Adipocyte (in vitro differentiated cells): ENCODE data around the gene LCLAT1.

Experiments
- DNase-seq: peaks from one replicate; pipeline ENCODE4 v3.0.0-alpha.2; 2015; ENCODE audit warnings: low read depth
- H3K27me3 ChIP-seq: replicated peaks from 2 replicates; pipeline ENCODE4 v1.7.0; 2013; ENCODE audit warnings: mild to moderate bottlenecking, low read length, moderate library complexity; ENCODE audit not compliant: control insufficient read depth, insufficient read depth
- H3K36me3 ChIP-seq: 2 replicates; pipeline ENCODE4 v1.7.0; 2013; ENCODE audit warnings: low read length, mild to moderate bottlenecking, moderate library complexity; ENCODE audit not compliant: control insufficient read depth, insufficient read depth, severe bottlenecking
- H3K4me1 ChIP-seq: 2 replicates; pipeline ENCODE4 v1.7.0; 2013; ENCODE audit warnings: mild to moderate bottlenecking, low read length, moderate library complexity; ENCODE audit not compliant: control insufficient read depth, insufficient read depth
- H3K4me3 ChIP-seq: 2 replicates; pipeline ENCODE4 v1.7.0; 2013; ENCODE audit warnings: mild to moderate bottlenecking, low read length, moderate library complexity
- H3K9ac ChIP-seq: 2 replicates; pipeline ENCODE4 v1.7.0; 2013; ENCODE audit warnings: mild to moderate bottlenecking, low read length, moderate library complexity
- H3K9me3 ChIP-seq: 2 replicates; pipeline ENCODE4 v1.7.0; 2013; ENCODE audit warnings: mild to moderate bottlenecking, low read length, moderate library complexity; ENCODE audit not compliant: control insufficient read depth

The LCLAT1 gene

GRCh38 chr2:30649828-30650227, 202.8 kb downstream of the LCLAT1 start:
- H3K9me3 ChIP-seq, result no peaks in the 10 kb centered on the region
- no peak for DNase-seq
- H3K36me3 ChIP-seq, result no peaks in the 10 kb centered on the region
- H3K4me1 ChIP-seq, result peaks cover 5% of the 10 kb centered on the region
- no peak overlapping the region for H3K4me3 ChIP-seq
- no peaks in the 10 kb centered on the region for H3K27me3 ChIP-seq
- H3K9ac ChIP-seq, result no peak overlapping the region

- H3K4me3 ChIP-seq, result no peak overlapping the region
- no peak overlapping the region for H3K9ac ChIP-seq
- no peak for DNase-seq
These were observed 205.3 kb downstream of the LCLAT1 start for GRCh38 chr2:30652271-30652915.

GRCh38 chr2:30653847-30654246, 206.8 kb downstream of the LCLAT1 start:
- H3K9me3 ChIP-seq, result no peaks in the 10 kb centered on the region
- H3K4me1 ChIP-seq, result peaks cover 3% of the 10 kb centered on the region
- H3K9ac ChIP-seq, result no peak overlapping the region
- no peak for DNase-seq
- H3K36me3 ChIP-seq, result no peaks in the 10 kb centered on the region
- H3K4me3 ChIP-seq, result no peak overlapping the region
- H3K27me3 ChIP-seq, result no peaks in the 10 kb centered on the region

More at GRCh38 chr2:30652271-30652915, 205.3 kb downstream of the LCLAT1 start:
- Histone ChIP-seq H3K4me1 (peaks cover 3% of the 10 kb centered on the region), H3K27me3 (no peaks in the 10 kb centered on the region), H3K9me3 (no peaks in the 10 kb centered on the region), H3K36me3 (no peaks in the 10 kb centered on the region)

- no peak overlapping the region for H3K4me3 ChIP-seq
- H3K9me3 ChIP-seq, result no peaks in the 10 kb centered on the region
- H3K4me1 ChIP-seq, result peaks cover 3% of the 10 kb centered on the region
- H3K36me3 ChIP-seq, result no peaks in the 10 kb centered on the region
- H3K9ac ChIP-seq, result no peak overlapping the region
- DNase-seq, result no peak
- no peaks in the 10 kb centered on the region for H3K27me3 ChIP-seq
These were observed 207.4 kb downstream of the LCLAT1 start for GRCh38 chr2:30654404-30654803.

GRCh38 chr2:30655211-30655610, 208.2 kb downstream of the LCLAT1 start:
- DNase-seq, result no peak

GRCh38 chr2:30655660-30656059, 208.6 kb downstream of the LCLAT1 start:
- Histone ChIP-seq H3K36me3 (no peaks in the 10 kb centered on the region), H3K9me3 (no peaks in the 10 kb centered on the region), H3K4me1 (peaks cover 3% of the 10 kb centered on the region), H3K4me3 (no peak overlapping the region), H3K9ac (no peak overlapping the region), H3K27me3 (no peaks in the 10 kb centered on the region)
- no peak for DNase-seq

More at GRCh38 chr2:30655211-30655610, 208.2 kb downstream of the LCLAT1 start:
- H3K27me3 ChIP-seq, result no peaks in the 10 kb centered on the region
- no peak overlapping the region for H3K4me3 ChIP-seq
- H3K9ac ChIP-seq, result no peak overlapping the region
- H3K9me3 ChIP-seq, result no peaks in the 10 kb centered on the region
- no peaks in the 10 kb centered on the region for H3K36me3 ChIP-seq
- H3K4me1 ChIP-seq, result peaks cover 3% of the 10 kb centered on the region

- H3K36me3 ChIP-seq, result no peaks in the 10 kb centered on the region
- no peaks in the 10 kb centered on the region for H3K9me3 ChIP-seq
- H3K4me1 ChIP-seq, result peaks cover 3% of the 10 kb centered on the region
- no peak for DNase-seq
- H3K27me3 ChIP-seq, result no peaks in the 10 kb centered on the region
- no peak overlapping the region for H3K4me3 ChIP-seq
- no peak overlapping the region for H3K9ac ChIP-seq
These were observed 209.0 kb downstream of the LCLAT1 start for GRCh38 chr2:30656079-30656478.

GRCh38 chr2:30661173-30662107, 214.4 kb downstream of the LCLAT1 start:
- H3K9ac ChIP-seq, result no peak overlapping the region
- peaks cover 26% of the 10 kb centered on the region for H3K4me1 ChIP-seq
- no peak overlapping the region for H3K4me3 ChIP-seq
- no peaks in the 10 kb centered on the region for H3K36me3 ChIP-seq
- DNase-seq, result no peak
- no peaks in the 10 kb centered on the region for H3K9me3 ChIP-seq
- H3K27me3 ChIP-seq, result no peaks in the 10 kb centered on the region

- no peaks in the 10 kb centered on the region for H3K9me3 ChIP-seq
- no peak overlapping the region for H3K4me3 ChIP-seq
- H3K9ac ChIP-seq, result no peak overlapping the region
- H3K4me1 ChIP-seq, result peaks cover 33% of the 10 kb centered on the region
- H3K36me3 ChIP-seq, result no peaks in the 10 kb centered on the region
- DNase-seq, result no peak
- H3K27me3 ChIP-seq, result no peaks in the 10 kb centered on the region
These were observed 215.5 kb downstream of the LCLAT1 start for GRCh38 chr2:30662268-30663131.

- Histone ChIP-seq H3K4me1 (peaks cover 33% of the 10 kb centered on the region), H3K27me3 (no peaks in the 10 kb centered on the region), H3K9me3 (no peaks in the 10 kb centered on the region), H3K36me3 (no peaks in the 10 kb centered on the region), H3K9ac (no peak overlapping the region), H3K4me3 (no peak overlapping the region)
- no peak for DNase-seq
These were observed 216.3 kb downstream of the LCLAT1 start for GRCh38 chr2:30663321-30663720.

- H3K27me3 ChIP-seq, result no peaks in the 10 kb centered on the region
- no peak overlapping the region for H3K9ac ChIP-seq
- H3K4me1 ChIP-seq, result peaks cover 33% of the 10 kb centered on the region
- no peak for DNase-seq
- no peaks in the 10 kb centered on the region for H3K9me3 ChIP-seq
- H3K4me3 ChIP-seq, result no peak overlapping the region
- no peaks in the 10 kb centered on the region for H3K36me3 ChIP-seq
These were observed 216.8 kb downstream of the LCLAT1 start for GRCh38 chr2:30663806-30664205.
